Measurements from ENCODE around the gene LCN15. TPM values are rescaled to one million over a fixed set of nuclear protein-coding genes. Genes with fewer than 3 reads are reported as not detected.
A peak's percentile ranks its signal among the peaks of the same experiment; 100 is the strongest.

Gene LCN15
- total and polyA plus RNA-seq, 2 of the 13 experiments (the other 11 are each of a cell fraction or from before 2014, with no cell fraction given): 1.3 to 53.7 TPM

- Histone ChIP-seq H3K4me3 (replicated peaks in 1 of 3; ENCODE audit: insufficient read depth in 1 of 3, low read depth in 2 of 3, low read length in 3 of 3) (no peak overlapping the region), H3K9ac (ENCODE audit: insufficient read depth, low read depth, low read length) (no peak overlapping the region), H3K27me3 (ENCODE audit: control insufficient read depth in 1 of 2, insufficient read depth in 2 of 2, low read length in 2 of 2) (no peaks in the 10 kb centered on the region), H4K20me1 (ENCODE audit: insufficient read depth, low read length) (no peaks in the 10 kb centered on the region), H3K9me3 (ENCODE audit: low read length) (peaks cover 6% of the 10 kb centered on the region; the same call in 1 of the 2 replicates), H3K4me1 (ENCODE audit: insufficient read depth, low read length) (peaks cover 28% of the 10 kb centered on the region), H3K27ac (ENCODE audit: extremely low read length, insufficient read depth, low read length) (no peak overlapping the region), H3K36me3 (replicated peaks in 1 of 2; ENCODE audit: control insufficient read depth in 1 of 2, insufficient read depth in 2 of 2, low read length in 2 of 2) (no peaks in the 10 kb centered on the region), H3K79me2 (ENCODE audit: insufficient read depth, low read length) (no peaks in the 10 kb centered on the region), H2AFZ (ENCODE audit: low read length) (no peak overlapping the region), H3K4me2 (ENCODE audit: low read depth, low read length) (peak overlapping the region; percentile 21; the same call in 1 of the 2 replicates)
- BruUV-seq (replicated peaks): no TSS peak
- DNase-seq (ENCODE audit: low spot score) (peak; percentile 41), ATAC-seq (peak; percentile 73), FAIRE-seq (peak; percentile 28)
- in situ Hi-C loops (cut with HindIII; ENCODE audit: extremely low pct_ligation_motif_present, low pct_unique_long_range_greater_than_20kb) (loop anchor here (10.0 kb wide), 1 partner anchor 271 kb away; the partner anchor contains the start of gene NPDC1), intact Hi-C loops (cut with micrococcal nuclease; ENCODE audit: unreplicated experiment) (no loop called here)
- CTCF ChIA-PET (ENCODE audit: low intra/inter-chr PET ratio, low total read pairs): no interaction called here
- WGBS (ENCODE audit: low lambda C conversion rate): 53% methylated on average over 7 of the region's 7 CpGs
- POLR2A ChIA-PET: no interaction called here
- TF ChIP-seq GTF2F1 (IDR thresholded peaks at IDR 0.05; ENCODE audit: low read length) (no peak), YY1 (IDR thresholded peaks at IDR 0.05; ENCODE audit: insufficient read depth, insufficient replicate concordance, low read depth, low read length) (peak; percentile 73), RAD51 (IDR thresholded peaks at IDR 0.05; ENCODE audit: borderline replicate concordance) (peak; percentile 18; the same call in 1 of the 2 replicates), ZMYM4 (CRISPR knock-in tag; IDR thresholded peaks at IDR 0.05) (no peak), SUZ12 (IDR thresholded peaks at IDR 0.05; ENCODE audit: low read depth, low read length) (peak; percentile 32; the same call in 1 of the 2 replicates), NFYB (CRISPR knock-in tag; IDR thresholded peaks at IDR 0.05) (peak; percentile 89), THAP11 (CRISPR knock-in tag; IDR thresholded peaks at IDR 0.05) (peak; percentile 98), GABPB1 (CRISPR knock-in tag; IDR thresholded peaks at IDR 0.05) (peak; percentile 72), FIP1L1 (IDR thresholded peaks at IDR 0.05; ENCODE audit: borderline replicate concordance, insufficient read depth, low read depth, low read length) (no peak), ARID3A (IDR thresholded peaks at IDR 0.05; ENCODE audit: low read depth, low read length) (no peak), TEAD3 (CRISPR knock-in tag; optimal IDR thresholded peaks at IDR 0.05; ENCODE audit: borderline replicate concordance) (peak; percentile 17), GABPA (IDR thresholded peaks at IDR 0.05; ENCODE audit: low read depth, low read length) (0 out of 2 replicates have a peak, but pooled peaks have one; percentile 17), GABPA (CRISPR knock-in tag; IDR thresholded peaks at IDR 0.05; ENCODE audit: low read depth) (peak; percentile 85), TP53 (CRISPR knock-in tag; conservative IDR thresholded peaks at IDR 0.05) (no peak), ZNF317 (CRISPR knock-in tag; IDR thresholded peaks at IDR 0.05) (no peak)
- TF ChIP-seq, protein P1, sequence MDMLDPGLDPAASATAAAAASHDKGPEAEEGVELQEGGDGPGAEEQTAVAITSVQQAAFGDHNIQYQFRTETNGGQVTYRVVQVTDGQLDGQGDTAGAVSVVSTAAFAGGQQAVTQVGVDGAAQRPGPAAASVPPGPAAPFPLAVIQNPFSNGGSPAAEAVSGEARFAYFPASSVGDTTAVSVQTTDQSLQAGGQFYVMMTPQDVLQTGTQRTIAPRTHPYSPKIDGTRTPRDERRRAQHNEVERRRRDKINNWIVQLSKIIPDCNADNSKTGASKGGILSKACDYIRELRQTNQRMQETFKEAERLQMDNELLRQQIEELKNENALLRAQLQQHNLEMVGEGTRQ (IDR thresholded peaks at IDR 0.05; ENCODE audit: low read depth, low read length): peak; percentile 77
- TF ChIP-seq, protein P1 (CRISPR knock-in tag; IDR thresholded peaks at IDR 0.05; ENCODE audit: borderline replicate concordance): peak; percentile 93; the same call in 1 of the 2 replicates
- TF ChIP-seq, protein P2, sequence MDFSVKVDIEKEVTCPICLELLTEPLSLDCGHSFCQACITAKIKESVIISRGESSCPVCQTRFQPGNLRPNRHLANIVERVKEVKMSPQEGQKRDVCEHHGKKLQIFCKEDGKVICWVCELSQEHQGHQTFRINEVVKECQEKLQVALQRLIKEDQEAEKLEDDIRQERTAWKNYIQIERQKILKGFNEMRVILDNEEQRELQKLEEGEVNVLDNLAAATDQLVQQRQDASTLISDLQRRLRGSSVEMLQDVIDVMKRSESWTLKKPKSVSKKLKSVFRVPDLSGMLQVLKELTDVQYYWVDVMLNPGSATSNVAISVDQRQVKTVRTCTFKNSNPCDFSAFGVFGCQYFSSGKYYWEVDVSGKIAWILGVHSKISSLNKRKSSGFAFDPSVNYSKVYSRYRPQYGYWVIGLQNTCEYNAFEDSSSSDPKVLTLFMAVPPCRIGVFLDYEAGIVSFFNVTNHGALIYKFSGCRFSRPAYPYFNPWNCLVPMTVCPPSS (IDR thresholded peaks at IDR 0.05): no peak
- TF ChIP-seq, protein P3, sequence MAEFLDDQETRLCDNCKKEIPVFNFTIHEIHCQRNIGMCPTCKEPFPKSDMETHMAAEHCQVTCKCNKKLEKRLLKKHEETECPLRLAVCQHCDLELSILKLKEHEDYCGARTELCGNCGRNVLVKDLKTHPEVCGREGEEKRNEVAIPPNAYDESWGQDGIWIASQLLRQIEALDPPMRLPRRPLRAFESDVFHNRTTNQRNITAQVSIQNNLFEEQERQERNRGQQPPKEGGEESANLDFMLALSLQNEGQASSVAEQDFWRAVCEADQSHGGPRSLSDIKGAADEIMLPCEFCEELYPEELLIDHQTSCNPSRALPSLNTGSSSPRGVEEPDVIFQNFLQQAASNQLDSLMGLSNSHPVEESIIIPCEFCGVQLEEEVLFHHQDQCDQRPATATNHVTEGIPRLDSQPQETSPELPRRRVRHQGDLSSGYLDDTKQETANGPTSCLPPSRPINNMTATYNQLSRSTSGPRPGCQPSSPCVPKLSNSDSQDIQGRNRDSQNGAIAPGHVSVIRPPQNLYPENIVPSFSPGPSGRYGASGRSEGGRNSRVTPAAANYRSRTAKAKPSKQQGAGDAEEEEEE (CRISPR knock-in tag; IDR thresholded peaks at IDR 0.05; ENCODE audit: borderline replicate concordance): no peak
These were observed 9.2 kb upstream of the LCN15 start for GRCh38 chr9:136773386-136774044.
